ENCODE results near the gene EMB.
"Not testable (repeated sequence)": the region's sequence is repeated elsewhere in the genome, so short reads cannot be mapped to it uniquely, and the experiment has no call there.

Gene EMB

GRCh38 chr5:50401336-50401735 is 39.8 kb downstream of the EMB start:
- no peak overlapping the region for H3K4me3 ChIP-seq (replicated peaks; ENCODE audit: low read depth, low read length)
- no peak for DNase-seq (ENCODE audit: low read depth)
- TF ChIP-seq CTCF (IDR thresholded peaks at IDR 0.05; ENCODE audit: low read length, missing control alignments): no peak

- not testable (repeated sequence) for H3K4me3 ChIP-seq (replicated peaks; ENCODE audit: low read depth, low read length)
- peak; percentile 48 for DNase-seq (ENCODE audit: low read depth)
Measured at GRCh38 chr5:50393925-50394609, 47.0 kb downstream of the EMB start.

- DNase-seq (ENCODE audit: low read depth); H3K4me3 ChIP-seq (replicated peaks; ENCODE audit: low read depth, low read length): not testable (repeated sequence)
Measured at GRCh38 chr5:50392289-50392688, 48.8 kb downstream of the EMB start.

- not testable (repeated sequence) for DNase-seq (ENCODE audit: low read depth); H3K4me3 ChIP-seq (replicated peaks; ENCODE audit: low read depth, low read length)
Measured at GRCh38 chr5:50384381-50384780, 56.7 kb downstream of the EMB start.

GRCh38 chr5:50376696-50377095 is 64.4 kb downstream of the EMB start:
- H3K4me3 ChIP-seq (replicated peaks; ENCODE audit: low read depth, low read length); DNase-seq (ENCODE audit: low read depth): not testable (repeated sequence)

GRCh38 chr5:50369287-50370033 is 71.6 kb downstream of the EMB start:
- H3K4me3 ChIP-seq (replicated peaks; ENCODE audit: low read depth, low read length); DNase-seq (ENCODE audit: low read depth): not testable (repeated sequence)

GRCh38 chr5:50365426-50366251 is 75.4 kb downstream of the EMB start:
- DNase-seq (ENCODE audit: low read depth): no peak
- no peak for TF ChIP-seq CTCF (IDR thresholded peaks at IDR 0.05; ENCODE audit: low read length, missing control alignments)
- H3K4me3 ChIP-seq (replicated peaks; ENCODE audit: low read depth, low read length): no peak overlapping the region

GRCh38 chr5:50364535-50365309 is 76.4 kb downstream of the EMB start:
- not testable (repeated sequence) for DNase-seq (ENCODE audit: low read depth); H3K4me3 ChIP-seq (replicated peaks; ENCODE audit: low read depth, low read length)

- no peak for TF ChIP-seq CTCF (IDR thresholded peaks at IDR 0.05; ENCODE audit: low read length, missing control alignments)
- no peak for DNase-seq (ENCODE audit: low read depth)
- no peak overlapping the region for H3K4me3 ChIP-seq (replicated peaks; ENCODE audit: low read depth, low read length)
Measured at GRCh38 chr5:50359187-50359586, 81.9 kb downstream of the EMB start.

Measured in fibroblast of pulmonary artery (primary cell).